Upper lobe of left lung (tissue), 6 donors: Measurements from ENCODE around the gene KAT6B. TPM values are rescaled to one million over a fixed set of nuclear protein-coding genes. Genes with fewer than 3 reads are reported as not detected.

Source experiments
- ATAC-seq, 2 donors: fragments of 200-7000 bp; cut with Tn5 transposase; one replicate each; pipeline ENCODE4 v1.9.1; 2022; ENCODE audit warnings: mild to moderate bottlenecking in 2 of 2, moderate library complexity in 2 of 2; ENCODE audit not compliant: low FRiP score in 2 of 2
- DNase-seq, 2 donors: peaks; one replicate each; pipeline ENCODE4 v3.0.0-alpha.2; 2019 to 2020
- H3K27ac ChIP-seq, 4 donors: fragments of 200-600 bp; sonication (generic); one replicate each; pipeline ENCODE4 v1.5.1; 2016 to 2019
- H3K27me3 ChIP-seq, 4 donors: fragments of 200-600 bp; sonication (generic); one replicate each; pipeline ENCODE4 v1.5.1; 2017 to 2019
- H3K36me3 ChIP-seq, 4 donors: fragments of 200-600 bp; sonication (generic); one replicate each; pipeline ENCODE4 v1.5.1; 2016 to 2019
- H3K4me1 ChIP-seq, 4 donors: fragments of 200-600 bp; sonication (generic); one replicate each; pipeline ENCODE4 v1.5.1; 2018 to 2019
- H3K4me3 ChIP-seq, 4 donors: fragments of 200-600 bp; sonication (generic); one replicate each; pipeline ENCODE4 v1.5.1; 2017 to 2019; ENCODE audit warnings: mild to moderate bottlenecking in 2 of 4, moderate library complexity in 1 of 4
- H3K9me3 ChIP-seq, 4 donors: fragments of 200-600 bp; sonication (generic); one replicate each; pipeline ENCODE4 v1.5.1; 2018 to 2019
- EP300 ChIP-seq, 4 donors: sonication (generic); formaldehyde crosslinking; IDR thresholded peaks; one replicate each; pipeline ENCODE4 v1.5.1; 2017; ENCODE audit warnings: antibody characterized with exemption in 4 of 4, control low read depth in 2 of 4
- POLR2A ChIP-seq, 4 donors: fragments of 450-650 bp; IDR thresholded peaks; one replicate each; pipeline ENCODE4 v1.5.1; 2016 to 2017; ENCODE audit warnings: antibody characterized with exemption in 4 of 4, mild to moderate bottlenecking in 2 of 4
- POLR2AphosphoS5 ChIP-seq, 2 donors: sonication (generic); formaldehyde crosslinking; IDR thresholded peaks; one replicate each; pipeline ENCODE4 v1.5.1; 2017; ENCODE audit warnings: antibody characterized with exemption in 2 of 2
- WGBS, 2 donors: methylation state at CpG; one replicate each; pipeline ENCODE4 v1.1.5; 2017 to 2018; 5-methylcytosine and 5-hydroxymethylcytosine counted together
- total RNA-seq, 6 donors: library from RNA; depleted of rRNA in 4 of 6; stranded (reverse); fragments of >200 nt in 4 of 6; gene quantifications; one replicate each; pipeline versions ENCODE4 v1.1.0 to v1.2.1, GENCODE V29; 2016 to 2021
- TF ChIP-seq, protein P1 (sequence below), 6 experiments: fragments of 450-650 bp in 4 of 6; fragments of 200-600 bp in 2 of 6; sonication (generic) in 2 of 6; IDR thresholded peaks; one replicate each; pipeline ENCODE4 v1.5.1; 2016 to 2019; ENCODE audit warnings: antibody characterized with exemption in 6 of 6
- donor health status: DM: no; HTN: no; CAD: no; lungs with moderate emphysema.
- donor health status: DM: no; HTN: yes; CAD: no; lungs with severe emphysema.

KAT6B gene
- total RNA-seq, 6 donors from 2014 or later, result 35.2 to 78.4 (median 38.0) TPM

DNA sequence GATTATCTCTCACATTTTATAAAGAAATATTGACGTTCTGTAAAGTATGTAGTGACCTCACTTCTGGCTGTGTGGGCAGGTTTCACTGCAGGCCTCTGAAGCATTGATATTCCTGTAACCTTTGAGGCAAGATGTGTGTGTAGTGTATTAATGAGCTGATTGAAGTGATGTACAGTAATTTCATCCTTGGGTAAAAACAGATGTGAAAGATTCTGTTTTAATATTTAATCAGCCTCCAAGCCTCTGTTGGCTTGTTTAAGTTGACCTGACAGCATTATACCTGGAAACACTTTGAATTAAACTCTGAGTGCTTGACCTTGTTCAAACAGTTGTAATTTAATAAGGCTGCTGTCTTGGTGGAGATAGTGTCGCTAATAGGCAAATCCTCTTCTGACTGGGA is 74.9 kb downstream of the KAT6B start:
- TF ChIP-seq, protein P1, sequence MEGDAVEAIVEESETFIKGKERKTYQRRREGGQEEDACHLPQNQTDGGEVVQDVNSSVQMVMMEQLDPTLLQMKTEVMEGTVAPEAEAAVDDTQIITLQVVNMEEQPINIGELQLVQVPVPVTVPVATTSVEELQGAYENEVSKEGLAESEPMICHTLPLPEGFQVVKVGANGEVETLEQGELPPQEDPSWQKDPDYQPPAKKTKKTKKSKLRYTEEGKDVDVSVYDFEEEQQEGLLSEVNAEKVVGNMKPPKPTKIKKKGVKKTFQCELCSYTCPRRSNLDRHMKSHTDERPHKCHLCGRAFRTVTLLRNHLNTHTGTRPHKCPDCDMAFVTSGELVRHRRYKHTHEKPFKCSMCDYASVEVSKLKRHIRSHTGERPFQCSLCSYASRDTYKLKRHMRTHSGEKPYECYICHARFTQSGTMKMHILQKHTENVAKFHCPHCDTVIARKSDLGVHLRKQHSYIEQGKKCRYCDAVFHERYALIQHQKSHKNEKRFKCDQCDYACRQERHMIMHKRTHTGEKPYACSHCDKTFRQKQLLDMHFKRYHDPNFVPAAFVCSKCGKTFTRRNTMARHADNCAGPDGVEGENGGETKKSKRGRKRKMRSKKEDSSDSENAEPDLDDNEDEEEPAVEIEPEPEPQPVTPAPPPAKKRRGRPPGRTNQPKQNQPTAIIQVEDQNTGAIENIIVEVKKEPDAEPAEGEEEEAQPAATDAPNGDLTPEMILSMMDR (IDR thresholded peaks at IDR 0.05), result no peak
- TF ChIP-seq EP300 (IDR thresholded peaks at IDR 0.05), result no peak
- no peak for TF ChIP-seq POLR2AphosphoS5 (IDR thresholded peaks at IDR 0.05)
- no peak for TF ChIP-seq POLR2A (IDR thresholded peaks at IDR 0.05)
- Histone ChIP-seq H3K36me3 (no peaks in the 10 kb centered on the region), H3K27me3 (no peaks in the 10 kb centered on the region), H3K9me3 (no peaks in the 10 kb centered on the region), H3K4me1 (peaks cover 21 to 29% (median 26%) of the 10 kb centered on the region in 4 donors), H3K4me3 (no peak overlapping the region), H3K27ac (no peak overlapping the region)
- WGBS, 2 donors, result 66 to 77% methylated on average over 2 of the region's 2 CpGs
- DNase-seq (no peak), ATAC-seq (no peak)

DNA sequence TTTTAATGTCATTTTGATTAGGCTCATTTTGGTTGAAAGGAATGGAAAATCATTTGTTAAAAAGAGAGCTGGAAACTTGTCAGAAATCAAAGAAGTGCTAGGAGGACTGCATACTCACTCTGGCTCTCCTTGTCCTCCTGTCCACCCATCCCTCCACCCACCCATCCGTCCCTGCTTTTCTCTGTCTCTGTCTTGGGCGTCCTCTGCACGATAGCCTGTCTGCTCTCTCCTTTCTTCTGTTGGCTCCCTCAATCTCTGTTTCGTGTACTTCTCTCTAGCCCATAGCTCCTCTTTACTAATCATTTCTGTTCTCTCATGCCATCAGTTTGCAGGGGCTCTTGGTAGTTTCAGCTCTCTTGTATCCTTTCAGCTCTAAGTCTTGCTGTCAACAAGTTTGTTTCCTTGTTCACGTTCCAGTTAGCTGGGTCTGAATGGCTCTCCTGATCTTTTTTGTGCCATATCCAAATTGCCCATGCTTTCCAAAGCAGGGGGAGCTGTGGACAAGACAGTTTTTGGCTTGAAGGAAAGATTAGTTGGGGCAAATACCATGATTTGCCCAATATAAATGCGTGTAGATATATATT is 75.6 kb downstream of the KAT6B start:
- peaks cover 17 to 25% (median 22%) of the 10 kb centered on the region in 4 donors for H3K4me1 ChIP-seq
- H3K4me3 ChIP-seq, result no peak overlapping the region
- no peak for ATAC-seq
- WGBS, 2 donors, result 67 to 76% methylated on average over 6 of the region's 6 CpGs
- TF ChIP-seq POLR2A (IDR thresholded peaks at IDR 0.05) (no peak), EP300 (IDR thresholded peaks at IDR 0.05) (no peak), POLR2AphosphoS5 (IDR thresholded peaks at IDR 0.05) (no peak)
- TF ChIP-seq, protein P1 (IDR thresholded peaks at IDR 0.05), result no peak
- H3K27ac ChIP-seq, result no peak overlapping the region
- H3K9me3 ChIP-seq, result no peaks in the 10 kb centered on the region
- no peaks in the 10 kb centered on the region for H3K27me3 ChIP-seq
- H3K36me3 ChIP-seq, result no peaks in the 10 kb centered on the region
- no peak for DNase-seq

DNA sequence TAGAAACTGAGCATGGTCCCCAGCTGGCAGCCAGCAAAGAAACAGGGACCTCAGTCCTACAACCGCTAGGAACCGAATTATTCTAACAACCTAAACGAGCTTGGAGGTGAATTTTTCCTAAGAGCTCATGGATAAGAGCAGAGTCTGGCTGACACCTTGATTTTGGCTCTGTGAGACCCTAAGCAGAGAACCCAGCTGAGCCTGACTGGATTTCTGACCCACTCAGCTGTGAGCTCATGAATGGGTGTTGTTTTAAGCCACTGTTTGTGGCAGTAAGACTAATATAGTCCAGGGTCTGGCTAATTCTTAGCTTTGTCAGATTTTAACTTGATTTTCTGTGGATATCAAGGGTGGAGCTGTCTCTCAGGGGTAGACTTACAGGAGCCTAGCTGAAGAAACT is 77.1 kb downstream of the KAT6B start:
- peaks cover 4 to 9% (median 8%) of the 10 kb centered on the region in 4 donors for H3K4me1 ChIP-seq
- H3K4me3 ChIP-seq, result no peak overlapping the region
- WGBS, 2 donors, result 87 to 96% methylated on average over 3 of the region's 3 CpGs
- DNase-seq (no peak), ATAC-seq (no peak)
- H3K36me3 ChIP-seq, result no peaks in the 10 kb centered on the region
- TF ChIP-seq, protein P1 (IDR thresholded peaks at IDR 0.05), result no peak
- no peak for TF ChIP-seq EP300 (IDR thresholded peaks at IDR 0.05)
- TF ChIP-seq POLR2A (IDR thresholded peaks at IDR 0.05), result no peak
- TF ChIP-seq POLR2AphosphoS5 (IDR thresholded peaks at IDR 0.05), result no peak
- no peak overlapping the region for H3K27ac ChIP-seq
- H3K9me3 ChIP-seq, result no peaks in the 10 kb centered on the region
- H3K27me3 ChIP-seq, result no peaks in the 10 kb centered on the region

DNA sequence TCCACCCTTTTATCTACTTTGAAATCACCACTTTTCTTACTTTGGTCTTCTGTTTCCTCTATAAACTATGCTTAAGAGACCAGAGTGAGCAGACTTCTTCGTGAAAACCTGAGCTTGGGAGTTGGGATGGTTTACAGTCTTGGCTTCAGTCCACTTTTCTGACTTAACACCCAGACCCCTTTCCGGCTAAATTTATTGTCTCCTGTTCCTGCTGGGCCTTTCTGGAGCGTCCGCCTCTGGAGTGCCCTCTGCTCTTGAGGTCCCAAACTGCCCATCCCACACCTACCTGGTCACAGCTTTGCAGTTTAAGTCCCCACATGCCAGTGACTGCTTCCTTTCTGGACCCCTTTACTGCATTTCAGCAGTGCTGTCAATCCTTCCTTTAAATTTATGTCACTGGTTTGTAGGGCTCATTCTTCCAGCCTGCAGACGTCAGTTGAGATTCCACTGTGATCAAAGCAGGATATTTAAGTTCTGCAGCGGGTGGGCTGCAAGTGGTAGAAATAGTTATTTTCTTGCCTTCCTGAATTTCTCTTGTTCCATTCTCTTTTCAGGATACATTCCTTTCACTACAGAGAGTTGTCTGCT is 80.3 kb downstream of the KAT6B start:
- H3K27ac ChIP-seq, result no peak overlapping the region
- H3K27me3 ChIP-seq, result no peaks in the 10 kb centered on the region
- WGBS, 2 donors, result 47 to 55% methylated on average over 6 of the region's 6 CpGs
- H3K4me3 ChIP-seq, result no peak overlapping the region
- H3K9me3 ChIP-seq, result no peaks in the 10 kb centered on the region
- DNase-seq, result no peak
- TF ChIP-seq EP300 (IDR thresholded peaks at IDR 0.05) (no peak), POLR2AphosphoS5 (IDR thresholded peaks at IDR 0.05) (no peak), POLR2A (IDR thresholded peaks at IDR 0.05) (no peak)
- TF ChIP-seq, protein P1 (IDR thresholded peaks at IDR 0.05), result no peak
- no peak for ATAC-seq
- H3K36me3 ChIP-seq, result no peaks in the 10 kb centered on the region
- peaks cover 0 to 6% (median 4%) of the 10 kb centered on the region in 4 donors for H3K4me1 ChIP-seq

DNA sequence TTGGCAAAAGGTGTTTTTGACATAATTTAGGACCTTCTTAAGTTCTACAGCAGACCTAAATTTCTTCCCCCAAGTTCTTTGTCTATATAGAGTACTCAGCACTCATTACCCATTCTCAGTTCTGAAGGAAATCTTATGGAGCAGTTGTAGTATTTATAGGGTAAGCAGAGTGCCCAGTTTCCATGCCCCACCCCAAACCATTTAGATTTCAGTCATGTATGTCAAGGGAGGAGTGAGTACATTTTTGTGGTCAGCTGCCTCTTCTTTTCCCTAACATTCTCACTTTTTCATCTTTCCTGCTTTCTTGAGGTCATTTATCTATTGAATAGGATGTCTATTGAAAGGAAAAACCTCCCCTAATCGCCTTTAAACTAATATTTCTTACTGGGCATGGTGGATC is 83.3 kb downstream of the KAT6B start:
- ATAC-seq (no peak), DNase-seq (no peak)
- WGBS, 2 donors, result 87 to 100% methylated on average over 1 of the region's 1 CpG
- H3K9me3 ChIP-seq, result no peaks in the 10 kb centered on the region
- peaks cover 0 to 6% (median 5%) of the 10 kb centered on the region in 4 donors for H3K4me1 ChIP-seq
- TF ChIP-seq, protein P1 (IDR thresholded peaks at IDR 0.05), result no peak
- TF ChIP-seq POLR2AphosphoS5 (IDR thresholded peaks at IDR 0.05), result no peak
- TF ChIP-seq POLR2A (IDR thresholded peaks at IDR 0.05), result no peak
- TF ChIP-seq EP300 (IDR thresholded peaks at IDR 0.05), result no peak
- H3K36me3 ChIP-seq, result no peaks in the 10 kb centered on the region
- no peaks in the 10 kb centered on the region for H3K27me3 ChIP-seq
- no peak overlapping the region for H3K4me3 ChIP-seq
- H3K27ac ChIP-seq, result no peak overlapping the region
